Ovary (tissue), 3 donors: ENCODE measurements around the gene FAAP20.

ENCODE experiments used
- CTCF ChIP-seq, 3 donors: fragments of 450-650 bp in 2 of 3; fragments of 200-600 bp in 1 of 3; IDR thresholded peaks; one replicate each; pipeline versions ENCODE4 v1.5.1 to v1.8.0; 2016 to 2022; ENCODE audit warnings: antibody characterized with exemption in 3 of 3, mild to moderate bottlenecking in 1 of 3
- EP300 ChIP-seq: sonication (generic); formaldehyde crosslinking; IDR thresholded peaks from one replicate; pipeline ENCODE4 v1.6.1; 2017; ENCODE audit warnings: antibody characterized with exemption
- POLR2A ChIP-seq: fragments of 450-650 bp; IDR thresholded peaks from one replicate; pipeline ENCODE4 v1.6.1; 2017; ENCODE audit warnings: antibody characterized with exemption, mild to moderate bottlenecking, moderate library complexity
- donor health status: DM: no; HTN: no; CAD: no.

- TF ChIP-seq CTCF (IDR thresholded peaks at IDR 0.05) (no peak), POLR2A (no peak), EP300 (no peak)
Observed at GRCh38 chr1:2186901-2187300, 7.7 kb downstream of the FAAP20 start.
